K562 (cell line): ENCODE results near the gene RNASE8. TPM values are rescaled to one million over a fixed set of nuclear protein-coding genes. Genes with fewer than 3 reads are reported as not detected.

ENCODE experiments used
- ATAC-seq: fragments of 200-7000 bp; cut with Tn5 transposase; 3 replicates; pipeline ENCODE4 v1.9.1; 2020; ENCODE audit warnings: moderate library complexity
- BruUV-seq: library from RNA; stranded (reverse); fragments of 400-500 nt; replicated peaks from 2 replicates; lab custom pipeline; 2021; lab: Mats Ljungman, UMichigan
- CTCF ChIA-PET: fragments of 300-600 bp; formaldehyde crosslinking; extraction: SDS; loops from one replicate; lab custom pipeline; 2021; ENCODE audit warnings: low intra/inter-chr PET ratio; lab: Yijun Ruan, JAX
- POLR2A ChIA-PET: fragments of 300-600, 350-650 bp; sonication (Branson Sonifier 250); formaldehyde crosslinking; extraction: SDS; loops from one replicate; lab custom pipeline; 2021; ENCODE audit warnings: antibody characterized with exemption, inconsistent platforms; lab: Yijun Ruan, JAX
- DNase-seq, 4 experiments: peaks; one replicate each; pipeline versions ENCODE4 v3.0.0 to v3.0.0-alpha.2; 2011 to 2018; ENCODE audit warnings: low spot score in 3 of 4, mixed read lengths in 3 of 4; ENCODE audit errors: extremely low read depth in 1 of 4
- FAIRE-seq: peaks from 2 replicates; lab custom pipeline; 2011; peaks lifted over from hg19 to GRCh38; lab: Jason Lieb, UNC
- H2AFZ ChIP-seq: 2 replicates; pipeline ENCODE4 v1.6.0; 2011; ENCODE audit warnings: low read depth, low read length, control low read depth, inconsistent platforms
- H3K27ac ChIP-seq: fragments of 200-600 bp; 3 replicates; pipeline ENCODE4 v1.8.0; 2011; ENCODE audit warnings: low read depth, mild to moderate bottlenecking, control low read depth, inconsistent platforms, low read length, moderate library complexity, mixed read lengths; ENCODE audit errors: extremely low read depth
- H3K27me3 ChIP-seq, 2 experiments: fragments of 300-600 bp in 1 of 2; 2 replicates in 1 of 2; 3 replicates in 1 of 2; pipeline versions ENCODE4 v1.6.0 to v1.8.0; 2011; ENCODE audit warnings: inconsistent platforms in 2 of 2, low read length in 2 of 2, mild to moderate bottlenecking in 1 of 2, mixed read lengths in 1 of 2, moderate library complexity in 1 of 2; ENCODE audit not compliant: control insufficient read depth in 2 of 2, insufficient read depth in 2 of 2
- H3K36me3 ChIP-seq: fragments of 300-600 bp; 3 replicates; pipeline ENCODE4 v1.8.0; 2011; ENCODE audit warnings: mild to moderate bottlenecking, low read length, inconsistent platforms; ENCODE audit not compliant: control insufficient read depth, insufficient read depth
- H3K4me1 ChIP-seq, 2 experiments: fragments of 200-600 bp in 1 of 2; replicated peaks in 1 of 2; 2 replicates in 1 of 2; 3 replicates in 1 of 2; pipeline versions ENCODE4 v1.5.1 to v1.8.0; 2011; ENCODE audit warnings: inconsistent platforms in 2 of 2, low read length in 2 of 2, mild to moderate bottlenecking in 1 of 2, mixed read lengths in 1 of 2, moderate library complexity in 1 of 2; ENCODE audit not compliant: control insufficient read depth in 2 of 2, insufficient read depth in 2 of 2
- H3K4me2 ChIP-seq: 2 replicates; pipeline ENCODE4 v1.6.1; 2011; ENCODE audit warnings: low read length, control low read depth, inconsistent platforms, mixed read lengths; ENCODE audit not compliant: insufficient read depth
- H3K4me3 ChIP-seq: fragments of 200-600 bp; sonication (generic), shearing (Covaris generic); 2 replicates; pipeline ENCODE4 v1.5.1; 2016; ENCODE audit warnings: control low read depth, inconsistent platforms
- H3K79me2 ChIP-seq: fragments of 200-600 bp; 3 replicates; pipeline ENCODE4 v1.8.0; 2011; ENCODE audit warnings: low read length, inconsistent platforms; ENCODE audit not compliant: control insufficient read depth, insufficient read depth
- H3K9ac ChIP-seq, 2 experiments: 2 replicates each; pipeline versions ENCODE4 v1.6.0 to v1.6.1; 2011; ENCODE audit warnings: low read depth in 2 of 2, low read length in 2 of 2, control low read depth in 1 of 2, inconsistent platforms in 1 of 2, mild to moderate bottlenecking in 1 of 2, mixed read lengths in 1 of 2; ENCODE audit not compliant: insufficient read depth in 1 of 2
- H3K9me1 ChIP-seq: one replicate; pipeline ENCODE4 v1.6.0; 2011; ENCODE audit warnings: inconsistent platforms, mild to moderate bottlenecking, low read length, moderate library complexity; ENCODE audit not compliant: control insufficient read depth, insufficient read depth
- H3K9me3 ChIP-seq: replicated peaks from 2 replicates; pipeline ENCODE4 v1.5.1; 2011; ENCODE audit warnings: low read depth, low read length, inconsistent platforms; ENCODE audit not compliant: control insufficient read depth, insufficient read depth
- H4K20me1 ChIP-seq: replicated peaks from 2 replicates; pipeline ENCODE4 v1.6.1; 2011; ENCODE audit warnings: low read length, inconsistent platforms, mixed read lengths; ENCODE audit not compliant: control insufficient read depth, insufficient read depth
- C11orf30 ChIP-seq: fragments of 450-650 bp; IDR thresholded peaks from 2 replicates; pipeline ENCODE4 v1.6.1; 2016; ENCODE audit warnings: low read depth, mild to moderate bottlenecking
- DPF2 ChIP-seq: fragments of 450-650 bp; IDR thresholded peaks from 2 replicates; pipeline ENCODE4 v1.6.1; 2016
- E2F6 ChIP-seq, 2 experiments: IDR thresholded peaks; 2 replicates each; pipeline ENCODE4 v1.6.1; 2011; ENCODE audit warnings: borderline replicate concordance in 1 of 2, control low read depth in 1 of 2, low read depth in 1 of 2, low read length in 1 of 2, mild to moderate bottlenecking in 1 of 2, mixed read lengths in 1 of 2, moderate library complexity in 1 of 2; ENCODE audit not compliant: insufficient read depth in 1 of 2, insufficient read length in 1 of 2, poor library complexity in 1 of 2, severe bottlenecking in 1 of 2; ENCODE audit errors: extremely low read depth in 1 of 2
- MAFK ChIP-seq: IDR thresholded peaks from 2 replicates; pipeline ENCODE4 v1.6.1; 2011; ENCODE audit warnings: low read length, improper control_type of control experiment
- NR2C2 ChIP-seq, 2 experiments: fragments of 200-800 bp in 1 of 2; sonication (Bioruptor generic) in 1 of 2; sonication (generic) in 1 of 2; formaldehyde crosslinking in 1 of 2; IDR thresholded peaks; 2 replicates each; pipeline versions ENCODE4 v1.6.1 to v1.8.0; 2016 to 2022; ENCODE audit warnings: mild to moderate bottlenecking in 1 of 2, missing compliant biosample characterization in 1 of 2, missing genetic modification characterization in 1 of 2, missing genetic modification reagents in 1 of 2
- NR4A1 ChIP-seq, 2 experiments: fragments of 250-450 bp in 1 of 2; fragments of 450-650 bp in 1 of 2; sonication (Bioruptor Pico) in 1 of 2; IDR thresholded peaks; 2 replicates each; pipeline versions ENCODE4 v1.4.0 to v1.6.1; 2016 to 2020; ENCODE audit warnings: mild to moderate bottlenecking in 2 of 2, missing compliant biosample characterization in 1 of 2, missing genetic modification characterization in 1 of 2, moderate library complexity in 1 of 2
- RBFOX2 ChIP-seq: fragments of 200-400 bp; formaldehyde crosslinking; IDR thresholded peaks from 2 replicates; pipeline ENCODE4 v1.6.1; 2017; ENCODE audit warnings: low read depth, mild to moderate bottlenecking, low read length, moderate library complexity
- SAP30 ChIP-seq: fragments of 200-600 bp; sonication (generic); IDR thresholded peaks from 2 replicates; pipeline ENCODE4 v1.6.1; 2012; ENCODE audit warnings: borderline replicate concordance, low read depth, mild to moderate bottlenecking, moderate library complexity, low read length, control low read depth, inconsistent platforms; ENCODE audit not compliant: insufficient read depth, poor library complexity, severe bottlenecking
- SNRNP70 ChIP-seq: fragments of 200-400 bp; formaldehyde crosslinking; optimal IDR thresholded peaks from 2 replicates; pipeline ENCODE3; 2017; ENCODE audit warnings: low read depth, low read length
- STAT5B ChIP-seq: fragments of 250-450 bp; sonication (Bioruptor Pico); IDR thresholded peaks from 2 replicates; pipeline ENCODE4 v1.8.0; 2021; ENCODE audit warnings: mild to moderate bottlenecking, inconsistent platforms
- WHSC1 ChIP-seq: IDR thresholded peaks from one replicate; pipeline ENCODE4 v1.6.1; 2012; ENCODE audit warnings: low read length, control low read depth, inconsistent platforms
- ZNF316 ChIP-seq: fragments of 450-650 bp; IDR thresholded peaks from 2 replicates; pipeline ENCODE4 v1.6.1; 2016
- ZNF445 ChIP-seq: fragments of 250-450 bp; sonication (Bioruptor Pico); IDR thresholded peaks from 2 replicates; pipeline ENCODE4 v1.4.0; 2020; ENCODE audit warnings: low read depth, mild to moderate bottlenecking, moderate library complexity
- ZNF644 ChIP-seq: fragments of 200-800 bp; sonication (Bioruptor generic); IDR thresholded peaks from 2 replicates; pipeline ENCODE4 v1.6.1; 2016; ENCODE audit warnings: low read depth, missing genetic modification characterization, missing compliant biosample characterization
- WGBS: fragments of 100-300 bp; shearing (Covaris generic); methylation state at CpG from one replicate; pipeline ENCODE4 v1.1.6; 2016; ENCODE audit warnings: low coverage, mixed read lengths; ENCODE audit not compliant: insufficient coverage; ENCODE audit errors: missing lambda C conversion rate; 5-methylcytosine and 5-hydroxymethylcytosine counted together
- in situ Hi-C: fragments of 300-500 bp; cut with MboI; formaldehyde crosslinking; loops from 4 replicates; pipeline ENCODE4 v1.15.0; 2018; ENCODE audit warnings: inconsistent platforms, mixed read lengths
- intact Hi-C: fragments of 100-400 bp; cut with micrococcal nuclease; formaldehyde crosslinking; loops from 2 replicates; pipeline ENCODE4 v1.14.2; 2022
- polyA plus RNA-seq, 8 experiments: library from polyadenylated mRNA; depleted of rRNA in 4 of 8; stranded (reverse) in 5 of 8; unstranded in 3 of 8; fragments of >200 nt; fragmentation: Nextera tagmentation in 2 of 8; fragmentation: Illumina TruSeq in 1 of 8; extraction: Ambion mirVana in 2 of 8; extraction: Trizol in 1 of 8; gene quantifications; 2 replicates each; pipeline versions ENCODE4 v1.2.1 to v1.2.3, GENCODE V29; 2011 to 2014; ENCODE audit warnings: inconsistent platforms in 1 of 8, missing spikeins in 1 of 8
- total RNA-seq, 7 experiments: library from RNA; depleted of rRNA in 6 of 7; stranded (reverse); fragments of >200 nt in 6 of 7; fragmentation: Illumina TruSeq in 2 of 7; extraction: Trizol in 2 of 7; gene quantifications; 2 replicates each; pipeline versions ENCODE4 v1.2.1 to v1.2.3, GENCODE V29; 2011 to 2021; ENCODE audit warnings: low replicate concordance in 1 of 7
- TF ChIP-seq, protein P1 (sequence below): fragments of 250-450 bp; sonication (Bioruptor Pico); IDR thresholded peaks from 2 replicates; pipeline ENCODE4 v1.5.0; 2020; ENCODE audit warnings: mild to moderate bottlenecking

The RNASE8 gene
- total and polyA plus RNA-seq, 9 of the 15 experiments (the other 6 are each of a cell fraction or from before 2014, with no cell fraction given): not detected

DNA sequence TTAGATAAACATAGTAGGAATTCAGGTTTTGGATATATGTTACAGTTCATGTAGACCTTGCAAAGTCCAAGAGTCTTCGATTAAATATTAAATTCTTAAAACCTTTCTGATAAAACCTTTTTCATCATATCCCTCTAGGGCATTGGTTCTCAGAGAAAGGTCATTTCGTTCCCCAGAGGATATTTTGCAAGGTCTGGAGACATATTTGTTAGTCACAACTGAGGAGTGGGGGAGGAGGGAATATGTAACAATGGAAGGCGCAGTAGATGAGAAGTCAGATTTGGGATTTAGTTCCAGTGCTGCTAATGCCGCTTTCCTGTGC, 48.5 kb downstream of the RNASE8 start (continued):
- TF ChIP-seq ZNF445 (CRISPR knock-in tag): no peak
- no peak for TF ChIP-seq E2F6 (IDR thresholded peaks at IDR 0.05; ENCODE audit: borderline replicate concordance in 1 of 2, extremely low read depth in 1 of 2, insufficient read depth in 1 of 2, insufficient read length in 1 of 2, low read depth in 1 of 2, low read length in 1 of 2, poor library complexity in 1 of 2, severe bottlenecking in 1 of 2)
- TF ChIP-seq RBFOX2: no peak
- TF ChIP-seq SNRNP70: no peak

DNA sequence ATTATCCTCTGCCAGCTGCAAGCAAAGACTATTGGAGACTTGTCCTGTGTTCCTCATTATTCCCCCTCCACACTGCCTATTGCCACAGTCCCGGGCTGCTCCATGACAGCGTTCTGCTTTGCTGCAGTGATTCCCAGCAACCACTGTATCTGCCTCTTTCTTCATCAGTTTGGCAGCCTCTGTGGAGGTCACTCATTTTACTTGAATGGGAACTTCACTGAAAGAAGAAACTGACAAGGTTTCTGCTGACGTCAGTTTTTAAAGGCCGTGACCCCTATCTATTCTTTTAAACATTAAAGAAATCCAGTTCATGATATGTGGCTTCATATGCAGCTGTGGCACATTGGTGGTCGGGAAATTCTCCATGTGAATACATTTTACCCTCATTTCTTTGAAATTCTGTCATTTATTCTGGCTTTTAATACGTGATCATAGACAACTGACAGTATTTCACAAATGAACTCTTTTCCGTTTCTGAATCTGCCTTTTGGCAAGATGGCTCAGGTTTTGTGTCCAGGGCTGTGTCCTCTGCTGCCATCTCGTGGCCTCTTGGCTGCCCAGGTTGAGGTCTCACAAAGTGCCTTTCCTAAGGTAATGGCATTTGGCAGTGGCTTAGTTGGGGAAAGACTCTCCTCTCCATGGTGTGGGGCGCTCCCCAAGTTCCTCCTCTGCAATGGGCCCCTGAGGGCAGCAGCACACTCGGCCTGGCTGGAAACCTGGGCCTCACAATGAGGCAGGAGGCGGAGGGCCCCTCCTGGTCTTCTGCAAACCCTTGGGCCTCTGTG, 49.1 kb downstream of the RNASE8 start:
- ATAC-seq (peak; percentile 48), FAIRE-seq (peak; percentile 79), DNase-seq (peak; percentile 35 to 84 (median 44))
- in situ Hi-C loops (no loop called here), intact Hi-C loops (loop anchor here (2.0 kb wide), 1 partner anchor 28 kb away; no protein-coding TSS in a partner anchor)
- ChIA-PET POLR2A (no interaction called here), CTCF (interaction anchor here (0.9 to 5.3 kb wide), 4 partner anchors 13 to 248 kb away, joined by 3 to 54 read pairs (median 5); partner anchors contain the start of gene ARHGEF40)
- Histone ChIP-seq H3K36me3 (no peaks in the 10 kb centered on the region), H2AFZ (peak overlapping the region; percentile 95), H3K9me3 (no peaks in the 10 kb centered on the region), H3K27ac (peak overlapping the region; percentile 72), H3K4me1 (peaks cover 42 to 51% of the 10 kb centered on the region in 2 experiments), H3K79me2 (0 out of 3 replicates have a peak, but pooled peaks cover 6% of the 10 kb centered on the region), H3K27me3 (no peaks in the 10 kb centered on the region), H3K9ac (peak overlapping the region; percentile 29 to 87), H3K4me3 (no peak overlapping the region), H3K9me1 (no peaks in the 10 kb centered on the region), H4K20me1 (no peaks in the 10 kb centered on the region), H3K4me2 (peak overlapping the region; percentile 49)
- whole genome bisulfite sequencing: 10% methylated on average over 11 of the region's 11 CpGs
- BruUV-seq: no TSS peak
- TF ChIP-seq C11orf30 (peak; percentile 84), ZNF316 (peak; percentile 91), WHSC1 (no peak), NR2C2 (CRISPR knock-in tag; IDR thresholded peaks at IDR 0.05) (no peak), NR2C2 (tag; IDR thresholded peaks at IDR 0.05) (peak; percentile 61), NR4A1 (CRISPR knock-in tag; IDR thresholded peaks at IDR 0.05) (no peak), NR4A1 (tag; IDR thresholded peaks at IDR 0.05) (peak; percentile 84), STAT5B (CRISPR knock-in tag) (no peak), DPF2 (no peak), ZNF644 (tag) (0 out of 2 replicates have a peak, but pooled peaks have one; percentile 27), MAFK (peak; percentile 66), SAP30 (no peak)
- TF ChIP-seq, protein P1, sequence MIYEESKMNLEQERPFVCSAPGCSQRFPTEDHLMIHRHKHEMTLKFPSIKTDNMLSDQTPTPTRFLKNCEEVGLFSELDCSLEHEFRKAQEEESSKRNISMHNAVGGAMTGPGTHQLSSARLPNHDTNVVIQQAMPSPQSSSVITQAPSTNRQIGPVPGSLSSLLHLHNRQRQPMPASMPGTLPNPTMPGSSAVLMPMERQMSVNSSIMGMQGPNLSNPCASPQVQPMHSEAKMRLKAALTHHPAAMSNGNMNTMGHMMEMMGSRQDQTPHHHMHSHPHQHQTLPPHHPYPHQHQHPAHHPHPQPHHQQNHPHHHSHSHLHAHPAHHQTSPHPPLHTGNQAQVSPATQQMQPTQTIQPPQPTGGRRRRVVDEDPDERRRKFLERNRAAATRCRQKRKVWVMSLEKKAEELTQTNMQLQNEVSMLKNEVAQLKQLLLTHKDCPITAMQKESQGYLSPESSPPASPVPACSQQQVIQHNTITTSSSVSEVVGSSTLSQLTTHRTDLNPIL (CRISPR knock-in tag): no peak
